Measurements from ENCODE around the gene IRX2. TPM values are rescaled to one million over a fixed set of nuclear protein-coding genes. Genes with fewer than 3 reads are reported as not detected.

The IRX2 gene
- total and polyA plus RNA-seq, 2 donors (not counting 3 experiments of a cell fraction or from before 2014, with no cell fraction given), result not detected

DNA sequence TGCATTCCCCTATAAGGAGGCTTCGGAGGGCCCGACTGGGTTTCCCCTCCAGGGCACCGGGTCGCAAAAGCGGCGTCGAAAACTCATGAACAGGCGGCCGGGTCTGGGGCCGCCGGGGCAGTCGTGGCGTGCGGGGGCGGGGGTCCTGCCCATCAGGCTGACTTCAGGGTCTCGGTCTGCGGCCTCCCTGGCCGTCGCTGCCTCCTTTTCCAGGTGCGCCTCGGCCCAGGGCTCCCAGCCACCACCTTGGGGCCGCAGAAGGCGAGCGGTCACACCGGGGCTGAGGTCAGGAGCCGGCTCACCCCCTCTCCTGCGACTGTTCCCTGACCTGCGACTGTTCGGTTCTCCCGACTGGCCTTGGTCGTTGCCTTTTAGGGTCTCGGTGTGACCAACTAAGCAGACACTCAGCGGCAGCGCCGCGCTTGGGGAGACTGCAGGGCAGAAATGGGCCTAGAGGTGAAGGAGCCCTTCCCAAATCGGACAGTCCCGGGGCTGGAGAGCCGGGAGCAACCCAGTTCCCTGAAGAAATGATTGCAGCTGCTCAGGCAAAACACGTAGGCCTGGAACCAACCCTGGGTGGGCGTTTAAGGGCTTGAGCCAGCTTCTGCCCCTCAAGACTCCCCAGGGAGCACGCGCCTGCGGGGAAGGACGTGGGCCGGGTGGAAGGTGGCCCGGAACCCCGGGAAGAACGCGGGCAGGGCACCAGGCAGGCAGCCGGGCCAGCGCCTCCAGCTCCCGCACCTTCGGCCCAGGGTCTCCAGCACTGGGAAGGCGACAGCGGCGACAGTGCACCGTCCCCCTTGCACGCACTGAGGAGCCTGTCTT lies 11.2 kb downstream of the IRX2 start:
- FAIRE-seq, result no peak
- dilution Hi-C loops (cut with MboI; ENCODE audit: extremely low pct_ligation_motif_present, low sequenced_read_pairs) (no loop called here), intact Hi-C loops (cut with micrococcal nuclease) (loop anchor here (10.0 kb wide), 1 partner anchor 855 kb away; the partner anchor contains the start of gene IRX1)
- Histone ChIP-seq H3K9ac (replicated peaks; ENCODE audit: extremely low read depth, insufficient read depth, low read length) (no peak overlapping the region), H3K27me3 (ENCODE audit: control insufficient read depth in 2 of 2, insufficient read depth in 2 of 2, low read length in 2 of 2) (peaks cover 30 to 69% of the 10 kb centered on the region in 2 experiments), H3K27ac (ENCODE audit: insufficient read depth, low read depth, low read length) (no peak overlapping the region), H3K36me3 (ENCODE audit: control insufficient read depth in 2 of 2, extremely low read depth in 1 of 2, insufficient read depth in 2 of 2, low read length in 2 of 2) (no peaks in the 10 kb centered on the region), H3K4me1 (ENCODE audit: control insufficient read depth, extremely low read depth, insufficient read depth, low read length) (no peaks in the 10 kb centered on the region), H3K4me3 (replicated peaks in 1 of 3; ENCODE audit: insufficient read depth in 1 of 3, low read depth in 1 of 3, low read length in 3 of 3) (no peak overlapping the region), H2AFZ (ENCODE audit: low read depth, low read length) (no peak overlapping the region), H4K20me1 (replicated peaks; ENCODE audit: control insufficient read depth, extremely low read depth, insufficient read depth, low read length) (no peaks in the 10 kb centered on the region), H3K79me2 (ENCODE audit: control insufficient read depth, insufficient read depth, low read length) (no peaks in the 10 kb centered on the region), H3K9me1 (replicated peaks; ENCODE audit: control insufficient read depth, extremely low read depth, insufficient read depth, low read length) (no peaks in the 10 kb centered on the region), H3K4me2 (ENCODE audit: insufficient read depth, low read length) (no peak overlapping the region), H3K9me3 (replicated peaks; ENCODE audit: control insufficient read depth, insufficient read depth, low read length) (no peaks in the 10 kb centered on the region)
- ChIA-PET POLR2A (no interaction called here), CTCF (no interaction called here)
- TF ChIP-seq POLR2AphosphoS5 (IDR thresholded peaks at IDR 0.05; ENCODE audit: insufficient read depth, low read depth, low read length) (no peak), FOS (IDR thresholded peaks at IDR 0.05; ENCODE audit: borderline replicate concordance, insufficient read depth, low read length) (no peak), MYC (IDR thresholded peaks at IDR 0.05; ENCODE audit: low read depth, low read length) (no peak), JUN (IDR thresholded peaks at IDR 0.05; ENCODE audit: borderline replicate concordance, insufficient read depth, insufficient read length, low read depth) (no peak), EZH2 (IDR thresholded peaks at IDR 0.05; ENCODE audit: borderline replicate concordance, low read depth, low read length, severe bottlenecking) (no peak), POLR2A (IDR thresholded peaks at IDR 0.05; ENCODE audit: low read depth, low read length) (no peak), GATA2 (IDR thresholded peaks at IDR 0.05; ENCODE audit: insufficient read depth, insufficient read length, low read depth, low read length) (no peak)
- TF ChIP-seq, protein P1, sequence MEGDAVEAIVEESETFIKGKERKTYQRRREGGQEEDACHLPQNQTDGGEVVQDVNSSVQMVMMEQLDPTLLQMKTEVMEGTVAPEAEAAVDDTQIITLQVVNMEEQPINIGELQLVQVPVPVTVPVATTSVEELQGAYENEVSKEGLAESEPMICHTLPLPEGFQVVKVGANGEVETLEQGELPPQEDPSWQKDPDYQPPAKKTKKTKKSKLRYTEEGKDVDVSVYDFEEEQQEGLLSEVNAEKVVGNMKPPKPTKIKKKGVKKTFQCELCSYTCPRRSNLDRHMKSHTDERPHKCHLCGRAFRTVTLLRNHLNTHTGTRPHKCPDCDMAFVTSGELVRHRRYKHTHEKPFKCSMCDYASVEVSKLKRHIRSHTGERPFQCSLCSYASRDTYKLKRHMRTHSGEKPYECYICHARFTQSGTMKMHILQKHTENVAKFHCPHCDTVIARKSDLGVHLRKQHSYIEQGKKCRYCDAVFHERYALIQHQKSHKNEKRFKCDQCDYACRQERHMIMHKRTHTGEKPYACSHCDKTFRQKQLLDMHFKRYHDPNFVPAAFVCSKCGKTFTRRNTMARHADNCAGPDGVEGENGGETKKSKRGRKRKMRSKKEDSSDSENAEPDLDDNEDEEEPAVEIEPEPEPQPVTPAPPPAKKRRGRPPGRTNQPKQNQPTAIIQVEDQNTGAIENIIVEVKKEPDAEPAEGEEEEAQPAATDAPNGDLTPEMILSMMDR (IDR thresholded peaks at IDR 0.05; ENCODE audit: extremely low read depth in 1 of 2, insufficient read depth in 1 of 2, low read depth in 1 of 2, low read length in 2 of 2), result no peak
- TF ChIP-seq, protein P2, sequence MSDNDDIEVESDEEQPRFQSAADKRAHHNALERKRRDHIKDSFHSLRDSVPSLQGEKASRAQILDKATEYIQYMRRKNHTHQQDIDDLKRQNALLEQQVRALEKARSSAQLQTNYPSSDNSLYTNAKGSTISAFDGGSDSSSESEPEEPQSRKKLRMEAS (IDR thresholded peaks at IDR 0.05; ENCODE audit: insufficient read depth, insufficient read length), result no peak
- BruUV-seq (replicated peaks), result no TSS peak
- no peak for DNase-seq (ENCODE audit: low read depth, low spot score)
